ENCODE results near the gene TRIM31.

TRIM31 gene

DNA sequence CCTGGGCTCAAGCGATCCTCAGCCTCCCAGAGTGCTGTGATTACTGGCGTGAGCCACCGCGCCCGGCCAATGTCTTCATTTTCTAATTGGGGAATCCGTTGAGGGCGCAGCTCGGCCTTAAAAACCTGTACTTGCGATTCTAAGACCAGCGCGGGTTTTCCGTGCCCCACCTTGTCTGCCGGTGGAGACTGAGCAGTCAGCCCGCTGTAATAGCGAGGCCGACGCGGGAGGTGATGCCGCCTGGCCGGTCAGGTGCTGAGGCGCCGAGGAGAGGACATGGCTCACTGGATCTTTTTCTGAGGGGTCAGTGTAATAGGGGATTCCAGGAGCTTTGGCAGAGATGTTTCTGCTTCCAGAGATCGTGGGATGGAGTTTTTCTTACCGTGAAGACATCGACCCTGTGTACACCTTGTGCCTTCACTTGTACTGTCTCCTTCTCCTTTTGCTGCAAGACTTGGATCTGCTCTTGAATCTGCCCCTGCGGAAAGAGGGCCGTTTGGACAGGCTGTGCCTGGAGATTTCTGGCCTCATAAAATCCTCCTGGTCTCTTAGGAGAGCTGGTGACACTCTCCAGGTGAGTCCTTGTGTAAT, 1.5 kb downstream of the TRIM31 start:
- no peak for DNase-seq

DNA sequence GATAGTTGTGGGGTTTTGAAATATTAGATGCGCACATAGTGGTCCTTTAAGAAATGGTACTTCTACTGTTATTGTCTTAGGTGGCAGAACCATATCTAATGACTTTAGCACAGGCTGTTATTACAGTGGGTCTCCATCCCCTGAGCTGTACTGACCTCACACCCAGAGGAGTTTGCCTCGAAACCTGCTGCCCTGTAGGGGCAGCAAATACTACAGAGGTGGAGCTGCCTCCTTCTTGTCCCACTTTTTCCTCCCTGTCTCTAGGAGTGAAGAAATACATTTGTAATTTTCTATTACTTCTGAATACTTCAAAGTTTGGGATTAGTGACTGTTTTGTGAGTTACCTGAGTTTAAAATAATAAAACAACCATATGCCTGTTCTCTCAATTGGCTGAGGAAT, 8.2 kb downstream of the TRIM31 start:
- no peak for DNase-seq

DNA sequence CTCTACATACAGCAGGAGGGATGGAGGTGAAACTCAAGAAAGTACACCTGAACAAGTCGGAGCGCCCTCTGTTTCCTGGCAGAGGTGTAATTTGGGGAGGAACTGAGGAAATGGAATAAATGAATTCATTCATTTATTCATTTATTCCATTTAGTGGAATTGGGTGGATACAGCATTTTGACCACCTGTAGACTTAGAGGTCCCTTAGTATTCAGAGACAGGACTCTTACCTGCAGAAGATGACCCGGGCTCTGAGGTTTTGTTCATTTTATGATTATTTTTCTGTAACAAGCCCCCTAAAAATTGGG, 9.1 kb downstream of the TRIM31 start:
- DNase-seq = no peak

DNA sequence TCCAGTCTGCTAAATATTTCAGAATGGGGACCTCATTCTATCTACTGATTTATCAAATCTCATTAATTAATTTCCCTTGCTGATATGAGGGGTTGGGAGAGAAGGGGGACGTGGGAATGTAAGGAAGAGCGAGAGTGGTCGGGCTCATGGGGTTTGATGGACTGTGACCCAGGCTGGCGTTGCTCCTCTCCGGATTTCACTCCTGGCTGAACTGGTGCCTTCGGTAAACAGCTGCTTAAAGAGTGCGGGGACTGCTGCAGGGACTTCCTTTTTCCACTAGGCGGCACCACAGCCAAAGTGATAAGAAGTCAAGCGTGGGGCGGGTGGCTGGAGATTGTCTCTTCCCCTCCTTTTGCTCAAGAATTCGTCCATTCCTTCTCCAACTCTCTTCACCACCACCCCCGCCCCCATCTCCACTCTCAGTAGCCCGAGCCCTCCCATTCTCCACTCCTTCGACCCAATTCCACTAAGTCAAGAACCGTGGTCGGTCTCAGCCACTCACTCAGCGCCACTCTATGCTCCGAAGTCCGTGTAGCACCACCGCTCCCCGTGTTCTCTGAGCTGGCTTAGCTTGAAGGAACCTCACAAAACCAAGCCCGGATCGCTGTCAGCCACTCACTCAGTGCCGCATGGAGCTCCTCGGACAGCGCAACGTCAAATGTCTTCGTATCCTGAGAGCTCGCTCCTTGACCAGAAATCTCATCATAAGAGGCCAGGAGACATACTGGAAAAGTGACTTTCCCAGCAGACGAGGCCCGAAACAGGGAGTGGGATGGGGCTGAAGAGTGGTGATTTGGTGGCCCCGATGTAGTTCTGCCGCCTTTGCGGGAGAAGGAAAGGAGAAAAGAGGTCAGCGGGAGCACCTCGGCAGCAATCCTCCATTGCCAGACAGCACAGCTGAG, 9.7 kb downstream of the TRIM31 start:
- peak; percentile 75 to 81 for DNase-seq

DNA sequence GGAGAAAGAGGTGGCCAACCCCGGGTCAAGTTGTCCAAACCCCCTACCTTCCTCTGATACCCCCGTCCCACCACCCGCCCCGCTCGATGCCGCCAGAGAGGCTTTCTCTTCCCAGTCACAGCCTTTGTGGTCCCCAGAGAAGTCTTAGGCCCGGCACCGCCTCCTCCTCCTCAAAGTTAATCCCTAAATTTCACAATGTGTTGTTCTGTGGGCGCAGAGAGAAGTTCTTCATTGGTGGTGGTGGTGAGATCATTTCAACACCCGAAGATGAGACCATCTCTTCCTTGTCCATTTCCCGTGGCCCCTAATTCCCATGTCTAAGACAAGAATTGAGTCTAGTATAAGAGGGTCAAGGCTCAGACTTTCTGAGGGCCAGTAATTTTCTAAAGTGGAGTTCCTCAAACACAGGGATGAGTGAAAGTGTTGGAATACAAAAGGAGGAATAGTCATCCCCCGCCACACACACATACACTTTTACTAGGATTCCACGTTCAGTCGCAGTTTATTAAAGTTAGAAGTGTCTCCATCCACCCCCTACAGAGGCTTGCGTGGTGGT, 10.4 kb downstream of the TRIM31 start:
- DNase-seq = no peak

DNA sequence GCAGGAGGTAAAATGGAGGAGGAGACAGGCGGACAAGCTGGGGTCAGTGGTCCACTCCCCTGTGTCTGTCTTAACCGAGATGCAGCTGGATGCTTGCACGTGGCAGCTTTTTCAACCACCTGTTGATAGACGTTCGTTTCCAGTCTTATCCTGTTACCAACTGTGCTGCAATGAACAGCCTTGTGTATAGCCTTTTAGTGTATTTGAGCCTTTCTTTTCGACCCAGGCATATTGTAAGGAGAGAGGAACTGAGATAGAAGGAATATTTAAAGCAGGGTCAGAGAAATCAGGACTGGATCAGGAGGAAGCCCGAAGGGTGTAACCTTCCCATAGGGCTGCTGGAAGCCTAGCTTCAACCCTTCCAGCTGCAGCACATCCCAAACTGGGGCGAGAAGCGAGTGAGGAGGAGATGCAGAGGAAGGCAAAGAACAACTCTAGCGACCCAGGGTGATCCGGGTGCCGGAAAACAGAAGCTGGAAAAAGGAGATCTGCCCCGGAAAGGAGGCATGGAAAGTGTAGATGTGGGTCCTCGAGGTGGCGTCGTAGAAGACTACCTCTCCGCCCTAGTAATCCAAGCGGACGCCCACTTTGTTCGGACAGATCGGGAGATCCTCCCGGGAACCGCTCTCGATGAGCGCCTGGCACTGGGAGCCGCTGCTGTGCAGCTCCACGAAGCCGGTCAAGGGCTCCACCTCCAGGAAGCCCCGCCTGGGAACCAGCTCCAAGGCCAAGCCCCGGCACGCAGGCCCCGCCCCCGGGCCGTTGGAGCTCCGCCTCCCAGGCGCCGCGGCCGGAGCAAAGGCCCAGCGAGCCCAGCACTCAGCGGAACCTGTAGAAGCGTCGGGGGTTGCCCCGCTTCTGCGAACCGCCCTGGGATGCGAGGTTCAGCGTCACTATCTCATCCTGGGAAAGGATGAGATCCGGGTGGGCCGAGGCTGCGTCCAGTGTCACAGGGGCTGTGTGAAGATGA, 11.2 kb downstream of the TRIM31 start:
- DNase-seq = peak; percentile 62 to 76

DNA sequence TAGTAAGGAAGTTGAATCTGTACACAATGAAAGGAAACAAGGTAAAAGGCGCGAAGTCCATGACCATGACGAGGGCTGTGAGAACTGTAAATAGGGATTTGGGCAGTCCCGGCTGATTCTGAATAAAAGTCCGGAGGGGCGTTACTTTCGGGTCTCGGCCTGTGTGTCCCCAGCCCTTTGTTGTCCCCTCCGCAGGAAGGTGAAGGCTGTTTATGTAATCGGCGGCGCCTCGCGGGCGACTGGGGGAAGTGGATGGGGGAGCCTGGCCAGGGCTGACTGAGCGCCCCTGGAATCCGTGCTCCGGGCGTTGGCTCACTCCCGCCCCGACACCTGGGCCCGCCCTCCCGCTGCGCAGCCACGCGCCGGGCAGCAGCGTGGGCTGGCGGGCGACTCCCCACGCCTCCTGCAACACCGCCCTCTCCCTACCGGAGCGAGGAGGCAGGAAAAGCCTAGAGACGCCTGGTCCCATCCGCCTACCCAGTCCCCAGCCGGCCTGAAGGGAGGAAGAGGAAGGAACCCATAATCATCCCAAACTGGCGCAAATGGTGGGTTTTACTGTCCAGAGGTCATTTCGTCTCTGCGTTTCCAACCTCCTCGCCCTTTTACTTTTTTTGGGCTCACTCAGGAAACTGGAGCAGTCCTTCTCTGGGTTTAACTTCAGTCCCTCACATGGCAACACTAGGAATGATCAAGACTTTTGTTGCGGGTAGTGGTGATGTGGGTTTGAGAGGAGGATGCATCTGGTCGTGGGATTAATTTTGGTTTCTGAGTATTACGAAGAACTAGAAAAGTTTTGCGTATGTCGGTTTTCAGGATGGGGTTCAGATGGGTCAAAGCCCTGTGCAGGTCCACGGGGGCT, 12.1 kb downstream of the TRIM31 start:
- no peak for DNase-seq

DNA sequence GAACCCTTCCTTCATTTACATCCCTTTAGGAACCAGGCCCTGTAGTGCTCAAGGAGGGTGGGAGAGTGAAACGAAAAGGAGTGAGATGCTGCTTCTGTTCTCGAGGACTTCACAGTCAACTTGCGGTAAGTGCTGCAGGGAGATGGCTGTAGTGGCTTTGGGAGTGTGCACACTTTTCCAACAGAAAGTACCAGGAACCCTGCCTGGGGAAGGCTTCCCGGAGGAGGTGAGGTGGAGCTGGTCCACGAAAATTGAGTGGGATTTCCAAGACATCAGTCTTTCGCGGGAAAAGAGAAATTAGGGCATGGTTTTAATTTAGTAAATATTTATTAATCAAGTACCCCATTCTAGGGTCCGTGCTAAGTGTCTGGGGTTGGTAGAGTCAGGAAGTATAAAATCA, 12.7 kb downstream of the TRIM31 start:
- DNase-seq = no peak

DNA sequence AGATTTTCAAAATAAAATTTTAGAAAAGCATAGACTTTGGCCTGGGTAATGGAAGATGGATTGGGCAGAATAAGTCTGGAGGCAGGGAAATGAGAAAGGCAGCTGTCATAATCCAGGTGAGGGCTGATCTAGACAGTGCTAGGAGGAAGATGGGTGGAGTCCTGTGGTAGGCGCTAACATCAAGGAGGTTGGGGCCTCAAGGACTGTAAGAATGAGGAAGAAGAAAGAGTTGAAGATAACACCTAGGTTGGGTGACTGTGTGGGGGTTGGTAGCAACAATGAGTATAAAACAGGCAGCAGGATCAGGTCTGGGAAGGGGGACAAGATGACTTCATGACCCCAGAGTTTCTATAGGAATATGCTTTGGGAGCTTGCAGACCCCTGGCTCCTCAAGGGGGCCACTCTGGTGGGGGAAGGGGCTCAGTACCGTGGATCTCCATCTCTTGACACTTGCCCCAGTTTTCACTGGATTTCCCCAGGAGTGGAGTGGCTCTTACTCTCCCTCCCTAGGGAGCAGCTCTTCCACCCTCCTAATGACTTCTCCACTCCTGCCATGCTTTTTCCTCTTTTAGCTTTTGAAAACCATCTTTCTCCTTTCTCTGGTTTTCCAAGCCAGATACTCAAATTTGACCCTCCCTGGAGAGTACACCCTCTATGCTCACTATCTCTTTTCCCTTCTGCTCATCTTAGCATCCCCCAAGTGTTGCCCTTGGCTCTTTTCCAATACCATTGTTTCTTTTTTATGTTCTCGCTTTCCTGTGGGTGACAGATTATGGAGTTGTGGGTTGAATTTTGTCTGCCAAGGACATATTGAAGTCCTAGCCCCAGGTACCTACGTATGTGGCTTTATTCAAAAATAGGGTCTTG, 14.8 kb downstream of the TRIM31 start:
- DNase-seq = no peak

DNA sequence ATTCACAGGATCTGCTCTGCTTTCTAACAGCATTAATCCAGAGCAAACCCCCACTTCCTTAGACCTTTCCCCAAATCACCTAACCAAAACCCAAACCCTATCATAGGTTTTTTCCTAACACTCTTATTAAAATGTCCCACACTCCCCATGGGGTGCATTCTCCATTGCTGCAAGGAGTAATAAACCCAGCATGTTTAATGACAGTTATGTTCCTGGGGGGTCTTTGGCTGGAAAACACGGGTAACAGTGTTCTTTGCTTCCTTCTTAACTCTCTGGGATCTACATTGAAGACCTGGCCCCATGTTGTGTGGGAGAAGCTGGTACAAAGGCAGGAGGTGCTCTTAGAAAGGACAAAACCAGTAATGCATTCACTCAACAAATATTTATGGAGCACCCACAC, 16.1 kb downstream of the TRIM31 start:
- no peak for DNase-seq

DNA sequence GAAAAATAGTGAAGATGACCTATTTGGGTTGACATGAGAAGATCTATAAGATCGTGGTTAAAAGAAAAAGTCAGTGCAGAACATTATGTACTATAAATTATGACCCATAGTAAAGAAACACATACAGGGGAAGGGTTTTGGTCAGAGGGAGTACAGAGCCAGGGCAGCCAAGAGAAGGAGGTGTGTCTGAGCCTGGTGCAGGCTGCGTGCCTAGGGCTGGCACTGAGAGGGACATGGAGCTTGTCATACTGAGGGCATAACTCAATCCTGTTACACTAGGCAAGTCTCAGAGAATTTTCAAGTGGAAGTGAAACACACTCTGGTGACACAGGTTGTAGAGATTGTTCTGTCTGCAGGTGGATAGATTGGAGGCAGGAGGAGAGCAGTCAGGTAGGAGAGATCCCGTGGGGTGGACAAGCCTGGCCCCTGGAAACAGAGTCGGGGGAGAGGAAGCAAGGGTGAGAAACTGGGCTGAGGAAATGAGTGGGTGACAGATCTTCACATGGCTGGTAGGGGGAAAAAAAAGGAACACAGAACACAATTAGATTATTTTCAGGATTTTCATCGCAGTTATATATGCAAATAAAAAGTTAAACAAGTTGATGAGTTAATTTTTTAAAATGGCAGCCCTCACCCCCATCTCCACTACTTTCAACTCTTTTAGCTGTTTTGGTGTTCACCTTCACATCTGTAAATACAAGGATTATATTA, 18.8 kb downstream of the TRIM31 start:
- no peak for DNase-seq

DNA sequence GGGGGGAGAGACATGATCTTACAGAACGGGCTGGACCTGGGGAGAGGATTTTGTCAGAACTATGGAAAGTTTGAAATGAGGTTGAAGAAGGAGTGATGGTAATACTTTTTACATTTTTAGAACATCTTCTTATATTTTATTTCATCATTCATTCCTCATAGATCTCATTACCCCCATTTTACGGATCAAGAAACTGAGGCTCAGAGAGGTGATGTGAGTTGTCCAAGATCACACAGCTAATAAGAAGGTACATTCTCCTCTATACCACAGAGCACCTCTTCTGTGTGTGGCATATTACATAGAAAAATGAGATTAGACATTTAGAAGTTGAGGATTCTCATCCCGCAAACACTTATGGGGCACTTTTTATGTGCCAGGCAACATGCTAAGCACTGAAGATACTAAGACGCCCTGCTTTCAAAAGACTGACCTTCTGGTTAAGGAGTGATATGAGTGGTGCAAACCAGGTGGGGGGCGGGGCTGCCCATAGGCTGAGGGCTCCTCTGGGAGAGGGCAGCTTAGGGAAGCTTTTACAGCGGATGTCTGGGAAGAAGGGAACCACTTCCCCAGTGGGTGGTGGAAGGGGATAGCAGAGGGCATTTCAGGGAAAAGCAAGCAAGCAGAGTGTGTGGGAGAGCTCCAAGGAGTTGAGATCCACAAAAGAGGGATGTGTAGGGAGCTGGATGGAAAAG, 19.9 kb downstream of the TRIM31 start:
- DNase-seq = no peak

DNA sequence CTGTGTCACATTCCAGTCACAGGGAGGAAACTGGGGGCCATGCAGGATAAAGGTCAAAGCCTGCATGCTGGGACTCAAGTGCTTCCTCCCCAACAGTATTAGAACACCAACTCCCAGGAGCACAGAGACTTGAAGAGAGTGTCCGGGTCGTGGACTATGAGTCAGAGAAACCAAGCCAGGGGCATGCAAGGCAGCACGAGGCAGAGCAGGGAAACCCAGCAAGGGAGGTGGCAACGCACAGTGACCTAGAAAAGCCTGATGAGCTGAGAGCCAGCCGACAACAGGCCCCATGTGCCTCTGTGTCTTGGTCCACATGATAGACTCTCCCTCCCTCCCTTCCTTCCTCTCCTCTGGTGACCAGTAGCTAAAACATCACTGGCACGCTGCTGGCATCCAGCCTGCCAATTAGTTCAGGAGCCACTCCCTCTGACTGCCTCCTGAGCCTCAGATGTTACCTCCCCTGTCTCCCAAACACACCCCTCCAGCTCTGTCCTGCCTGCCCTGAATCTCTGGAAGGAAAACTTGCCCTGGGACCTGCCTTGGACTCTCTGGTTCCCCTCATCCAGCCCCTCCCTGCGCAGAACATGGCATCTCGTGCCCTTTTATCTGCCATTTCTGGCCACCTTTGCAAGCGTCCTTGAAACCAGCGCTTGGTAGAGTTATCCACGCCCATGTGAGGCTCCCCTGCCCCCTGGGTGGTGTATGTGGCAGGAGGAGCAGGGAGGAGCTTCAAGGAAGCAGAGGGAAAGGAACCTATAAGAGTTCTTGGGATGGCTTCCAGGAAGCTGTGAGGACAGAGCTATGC, 21.1 kb downstream of the TRIM31 start:
- no peak for DNase-seq

DNA sequence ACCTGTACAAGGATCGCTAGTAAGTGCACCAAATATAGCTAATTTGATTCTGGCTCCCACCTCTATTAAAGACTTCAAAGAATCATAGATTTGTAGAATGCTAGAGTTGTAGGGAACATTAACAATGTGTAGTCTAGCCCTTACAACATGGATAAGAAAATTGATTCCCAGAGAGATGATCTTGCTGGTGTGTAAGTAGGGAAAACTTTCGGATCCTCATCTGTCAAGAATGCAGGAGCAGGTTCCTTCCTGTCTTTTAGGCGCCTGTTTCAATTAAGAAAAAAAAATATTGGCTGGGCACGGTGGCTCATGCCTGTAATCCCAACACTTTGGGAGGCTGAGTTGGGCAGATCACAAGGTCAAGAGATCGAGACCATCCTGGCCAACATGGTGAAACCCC, 25.0 kb downstream of the TRIM31 start:
- DNase-seq = no peak

DNA sequence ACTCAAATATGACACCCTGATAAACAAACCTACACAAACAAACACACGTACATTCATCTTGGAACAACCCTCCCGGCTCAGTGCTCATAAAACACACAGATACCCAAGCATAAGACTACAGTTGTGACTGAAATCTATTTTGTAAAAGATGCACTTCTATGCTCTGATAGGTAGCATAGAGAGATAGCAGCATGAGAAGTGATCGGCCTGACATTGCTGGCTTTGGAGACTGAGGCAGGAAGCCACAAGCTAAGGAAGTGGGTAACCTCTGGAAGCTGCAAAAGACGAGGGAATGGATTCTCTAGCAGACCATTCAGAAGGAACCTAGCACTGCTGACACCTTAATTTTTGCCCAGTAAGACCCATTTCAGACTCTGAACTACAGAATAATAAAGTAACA, 35.7 kb downstream of the TRIM31 start:
- no peak for DNase-seq

DNA sequence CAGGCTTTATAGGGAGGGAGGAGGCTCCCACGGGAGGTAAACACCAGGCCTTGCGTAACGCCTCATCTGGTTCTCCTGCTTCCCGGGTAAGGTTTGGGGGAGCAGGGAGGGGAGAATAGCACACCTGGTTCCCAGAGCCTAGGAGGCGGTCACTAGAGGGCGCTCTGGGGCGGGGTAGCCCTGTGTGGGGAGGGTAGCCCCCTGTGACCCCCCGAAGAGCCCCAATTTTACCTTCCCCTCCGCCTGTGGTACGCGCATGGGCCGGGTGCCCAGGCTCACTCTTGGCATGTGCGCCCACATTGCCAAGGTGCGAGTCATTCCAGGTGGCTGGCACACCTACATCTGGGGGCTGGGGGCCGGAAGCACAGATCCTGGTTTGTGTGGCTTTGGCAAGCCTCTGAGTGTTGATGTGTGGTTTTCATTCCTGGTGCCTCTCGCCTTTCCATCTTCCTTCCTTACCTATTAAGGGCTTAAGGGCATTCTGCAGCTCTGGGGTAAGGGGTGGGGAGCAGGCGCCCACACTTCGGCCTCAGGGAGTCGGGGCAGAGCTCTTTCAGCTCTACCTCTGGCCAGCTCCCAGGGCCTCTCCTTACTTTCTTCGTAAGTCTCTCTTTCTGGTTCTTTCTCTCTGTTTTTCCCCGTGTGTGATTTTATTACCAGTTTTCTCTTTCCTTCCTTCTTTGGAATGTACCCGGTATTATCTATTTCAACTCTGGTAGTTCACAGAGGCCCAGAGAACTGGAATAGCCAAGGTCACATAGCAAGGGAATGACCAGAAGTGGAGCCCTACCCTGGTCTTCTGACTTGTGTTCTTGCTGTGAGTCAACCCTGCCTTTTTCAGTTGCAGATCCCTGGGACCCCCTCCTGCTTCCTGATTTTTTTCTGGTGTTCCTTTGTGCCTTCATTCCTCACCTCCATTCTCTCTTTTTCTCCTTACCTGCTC, 36.8 kb downstream of the TRIM31 start:
- no peak for DNase-seq

DNA sequence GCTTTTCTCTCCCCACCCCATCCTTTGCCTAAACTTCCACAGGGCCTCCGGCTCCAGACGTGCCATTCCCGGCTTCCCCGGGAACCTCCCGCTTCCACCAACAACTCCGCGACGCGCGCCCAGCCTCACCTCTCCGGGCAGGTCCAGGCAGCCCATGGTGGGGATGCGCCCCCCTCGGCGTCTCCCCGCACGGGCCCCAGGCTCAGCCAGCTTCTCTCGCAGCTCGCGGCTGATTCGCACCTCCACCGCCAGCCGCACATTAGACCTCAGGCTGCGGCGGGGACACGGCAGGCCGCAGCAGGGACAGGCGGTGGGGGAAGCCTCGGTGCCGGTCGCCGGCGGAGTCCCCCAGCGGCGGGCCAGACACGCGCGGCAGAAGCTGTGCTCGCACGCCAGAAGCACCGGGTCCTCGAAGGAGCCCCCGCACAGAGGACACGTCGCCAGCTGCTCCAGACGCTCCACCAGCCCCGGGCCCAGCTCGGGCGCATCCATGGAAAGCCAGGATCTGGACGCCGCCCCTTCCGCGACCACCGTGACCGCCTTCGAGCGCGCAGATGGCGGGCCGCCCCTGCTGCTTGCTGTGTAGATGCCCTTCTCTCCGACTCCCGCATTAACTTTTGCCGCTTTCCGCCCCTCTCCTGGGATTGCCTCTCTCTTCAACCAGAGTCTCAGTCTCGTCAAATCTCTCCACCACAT, 37.6 kb downstream of the TRIM31 start, which contains the start of gene RNF39:
Gene RNF39 (minus strand): TSS at position 676 of the 696 bp plus-strand sequence. CDS start 184 bp downstream, at position 492.
- DNase-seq = no peak

All from SHP77 (cell line).